Ascending aorta (tissue), 2 donors: ENCODE results near the gene BRAF. TPM values are rescaled to one million over a fixed set of nuclear protein-coding genes. Genes with fewer than 3 reads are reported as not detected.

ENCODE experiments used
- DNase-seq, 2 donors: peaks; one replicate each; pipeline ENCODE4 v3.0.0-alpha.2; 2019; ENCODE audit warnings: low spot score in 2 of 2
- H3K27ac ChIP-seq, 2 donors: fragments of 200-600 bp; sonication (generic); one replicate each; pipeline ENCODE4 v1.5.1; 2016 to 2017; ENCODE audit warnings: mild to moderate bottlenecking in 1 of 2
- H3K27me3 ChIP-seq: fragments of 200-600 bp; sonication (generic); one replicate; pipeline ENCODE4 v1.5.1; 2017
- H3K36me3 ChIP-seq, 2 donors: fragments of 200-600 bp; sonication (generic); one replicate each; pipeline ENCODE4 v1.5.1; 2016
- H3K4me1 ChIP-seq, 2 donors: fragments of 200-600 bp; sonication (generic); one replicate each; pipeline ENCODE4 v1.5.1; 2016 to 2017; ENCODE audit warnings: mild to moderate bottlenecking in 1 of 2
- H3K4me3 ChIP-seq, 2 donors: fragments of 200-600 bp; sonication (generic); one replicate each; pipeline ENCODE4 v1.5.1; 2016 to 2017; ENCODE audit warnings: mild to moderate bottlenecking in 1 of 2
- H3K9me3 ChIP-seq, 2 donors: fragments of 200-600 bp; sonication (generic); one replicate each; pipeline ENCODE4 v1.5.1; 2016
- intact Hi-C: fragments of 100-400 bp; cut with DNase I; formaldehyde crosslinking; loops from one replicate; pipeline ENCODE4 v1.15.1; 2023
- total RNA-seq: library from RNA; depleted of rRNA; stranded (reverse); fragments of >200 nt; gene quantifications from one replicate; pipeline ENCODE4 v1.1.0, GENCODE V29; 2016
- TF ChIP-seq, protein P1 (sequence below), 3 experiments: fragments of 200-600 bp in 2 of 3; fragments of 450-650 bp in 1 of 3; sonication (generic) in 2 of 3; IDR thresholded peaks; one replicate each; pipeline ENCODE4 v1.5.1; 2016 to 2019; ENCODE audit warnings: antibody characterized with exemption in 3 of 3, mild to moderate bottlenecking in 1 of 3, moderate library complexity in 1 of 3

BRAF gene
- total RNA-seq, 1 donor from 2014 or later = 14.2 TPM

DNA sequence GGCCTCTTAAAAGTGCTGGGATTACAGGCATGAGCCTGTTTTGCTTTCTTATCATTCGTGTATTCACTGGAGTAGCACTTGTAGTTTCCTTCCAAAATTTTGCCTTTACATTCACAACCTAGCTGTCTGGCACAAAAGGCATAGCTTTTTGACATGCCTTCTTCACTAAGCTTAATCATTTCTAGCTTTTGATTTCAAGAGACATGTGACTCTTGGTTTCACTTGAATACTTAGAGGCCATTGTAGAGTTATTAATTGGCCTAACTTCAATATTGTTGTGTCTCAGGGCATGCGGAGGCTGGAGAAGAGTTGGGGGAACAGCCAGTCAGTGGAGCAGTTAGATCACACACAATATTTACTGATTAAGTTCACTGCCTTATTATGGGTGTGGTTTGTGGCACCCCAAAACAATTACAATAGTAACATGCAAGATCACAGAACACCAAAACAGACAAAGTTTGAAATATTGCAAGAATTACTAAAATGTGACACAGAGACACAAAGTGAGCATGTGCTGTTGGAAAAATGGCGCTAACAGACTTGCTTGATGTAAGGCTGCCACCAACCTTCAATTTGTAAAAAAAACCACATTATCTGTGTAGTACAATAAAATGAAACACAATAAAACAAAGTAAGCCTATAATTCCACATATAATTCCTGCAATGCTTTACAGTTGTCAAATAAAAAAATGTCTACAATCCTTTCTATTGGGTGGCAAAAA is 43.1 kb downstream of the BRAF start:
- Histone ChIP-seq H3K36me3 (no peaks in the 10 kb centered on the region), H3K4me3 (no peak overlapping the region), H3K9me3 (no peaks in the 10 kb centered on the region), H3K27ac (no peak overlapping the region), H3K27me3 (no peaks in the 10 kb centered on the region), H3K4me1 (peaks cover 0 to 5% of the 10 kb centered on the region in 2 donors)
- intact Hi-C loops = no loop called here
- TF ChIP-seq, protein P1, sequence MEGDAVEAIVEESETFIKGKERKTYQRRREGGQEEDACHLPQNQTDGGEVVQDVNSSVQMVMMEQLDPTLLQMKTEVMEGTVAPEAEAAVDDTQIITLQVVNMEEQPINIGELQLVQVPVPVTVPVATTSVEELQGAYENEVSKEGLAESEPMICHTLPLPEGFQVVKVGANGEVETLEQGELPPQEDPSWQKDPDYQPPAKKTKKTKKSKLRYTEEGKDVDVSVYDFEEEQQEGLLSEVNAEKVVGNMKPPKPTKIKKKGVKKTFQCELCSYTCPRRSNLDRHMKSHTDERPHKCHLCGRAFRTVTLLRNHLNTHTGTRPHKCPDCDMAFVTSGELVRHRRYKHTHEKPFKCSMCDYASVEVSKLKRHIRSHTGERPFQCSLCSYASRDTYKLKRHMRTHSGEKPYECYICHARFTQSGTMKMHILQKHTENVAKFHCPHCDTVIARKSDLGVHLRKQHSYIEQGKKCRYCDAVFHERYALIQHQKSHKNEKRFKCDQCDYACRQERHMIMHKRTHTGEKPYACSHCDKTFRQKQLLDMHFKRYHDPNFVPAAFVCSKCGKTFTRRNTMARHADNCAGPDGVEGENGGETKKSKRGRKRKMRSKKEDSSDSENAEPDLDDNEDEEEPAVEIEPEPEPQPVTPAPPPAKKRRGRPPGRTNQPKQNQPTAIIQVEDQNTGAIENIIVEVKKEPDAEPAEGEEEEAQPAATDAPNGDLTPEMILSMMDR (IDR thresholded peaks at IDR 0.05) = no peak
- no peak for DNase-seq

DNA sequence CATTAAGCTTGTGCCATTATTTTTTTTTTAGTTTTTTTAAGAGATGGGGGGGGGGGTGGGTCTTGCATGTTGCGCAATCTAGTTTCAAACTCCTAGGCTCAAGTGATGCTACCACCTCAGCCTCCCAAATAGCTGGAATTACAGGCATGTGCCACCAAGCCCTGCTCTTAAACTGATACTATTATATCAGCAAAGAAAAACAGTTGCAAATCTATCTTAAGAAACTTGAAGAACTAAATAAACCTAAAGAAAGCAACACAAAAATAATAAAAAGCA is 47.5 kb downstream of the BRAF start:
- TF ChIP-seq, protein P1 (IDR thresholded peaks at IDR 0.05) = no peak
- Histone ChIP-seq H3K4me3 (no peak overlapping the region), H3K9me3 (no peaks in the 10 kb centered on the region), H3K4me1 (peaks cover 0 to 11% of the 10 kb centered on the region in 2 donors), H3K36me3 (no peaks in the 10 kb centered on the region), H3K27ac (no peak overlapping the region), H3K27me3 (no peaks in the 10 kb centered on the region)
- no peak for DNase-seq
- intact Hi-C loops = loop anchor here (5.0 kb wide), 1 partner anchor 45 kb away; the partner anchor contains the start of gene BRAF

DNA sequence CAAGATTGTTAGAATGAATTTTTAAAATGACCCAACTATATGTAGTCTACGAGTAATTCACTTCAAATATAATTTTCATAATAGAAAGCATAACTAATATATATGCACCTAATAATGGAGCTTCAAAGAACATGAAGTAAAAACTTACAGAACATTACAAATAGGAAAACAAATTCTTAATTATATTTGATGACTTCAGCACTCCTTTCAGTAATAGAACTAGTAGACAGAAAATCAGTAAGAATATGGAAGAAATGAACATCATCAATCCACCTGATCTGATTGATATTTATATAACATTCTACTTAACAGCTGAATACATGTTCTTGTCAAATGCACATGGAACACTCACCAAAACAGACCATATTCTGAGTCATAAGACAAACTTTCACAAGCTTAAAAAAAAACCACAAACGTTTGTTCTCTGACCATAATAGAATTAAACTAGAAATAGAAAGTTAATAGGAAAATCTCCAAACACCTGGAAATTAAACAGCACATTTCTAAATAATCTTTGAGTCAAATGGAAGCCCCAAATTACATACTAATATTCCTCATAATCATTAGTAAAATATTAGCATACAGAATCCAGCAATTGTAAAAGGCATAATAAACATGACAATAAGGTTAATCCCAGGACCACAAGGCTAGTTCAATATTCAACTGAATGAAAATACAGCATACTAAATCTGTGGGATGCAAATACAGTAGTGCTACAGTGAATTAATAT is 48.0 kb downstream of the BRAF start:
- Histone ChIP-seq H3K27me3 (no peaks in the 10 kb centered on the region), H3K4me3 (no peak overlapping the region), H3K36me3 (no peaks in the 10 kb centered on the region), H3K27ac (no peak overlapping the region), H3K9me3 (no peaks in the 10 kb centered on the region), H3K4me1 (peaks cover 0 to 11% of the 10 kb centered on the region in 2 donors)
- DNase-seq = no peak
- TF ChIP-seq, protein P1 (IDR thresholded peaks at IDR 0.05) = no peak
- intact Hi-C loops = loop anchor here (5.0 kb wide), 1 partner anchor 46 kb away; the partner anchor contains the start of gene BRAF

DNA sequence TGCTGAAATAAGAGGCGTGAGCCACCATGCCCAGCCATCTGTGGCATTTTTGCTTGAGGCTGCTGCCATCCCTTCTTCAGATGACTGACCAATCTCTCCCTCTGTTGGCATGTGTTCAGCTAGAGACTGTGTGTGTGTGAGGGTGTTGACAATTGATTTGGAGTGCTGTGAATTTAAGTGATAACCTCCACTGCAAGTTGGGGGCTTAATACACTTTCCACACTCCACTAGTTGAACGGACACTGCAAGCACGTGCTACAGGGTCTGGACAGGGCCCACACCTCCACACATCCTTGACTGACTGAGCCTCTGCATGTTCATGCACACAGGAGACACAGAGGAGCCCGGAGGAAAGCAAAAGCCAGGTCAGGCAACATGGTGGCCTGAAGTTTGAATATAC is 51.3 kb downstream of the BRAF start:
- H3K4me3 ChIP-seq = no peak overlapping the region
- no peaks in the 10 kb centered on the region for H3K9me3 ChIP-seq
- intact Hi-C loops = no loop called here
- DNase-seq = no peak
- TF ChIP-seq, protein P1 (IDR thresholded peaks at IDR 0.05) = no peak
- H3K36me3 ChIP-seq = no peaks in the 10 kb centered on the region
- no peaks in the 10 kb centered on the region for H3K27me3 ChIP-seq
- H3K4me1 ChIP-seq = peaks cover 0 to 14% of the 10 kb centered on the region in 2 donors
- H3K27ac ChIP-seq = no peak overlapping the region

DNA sequence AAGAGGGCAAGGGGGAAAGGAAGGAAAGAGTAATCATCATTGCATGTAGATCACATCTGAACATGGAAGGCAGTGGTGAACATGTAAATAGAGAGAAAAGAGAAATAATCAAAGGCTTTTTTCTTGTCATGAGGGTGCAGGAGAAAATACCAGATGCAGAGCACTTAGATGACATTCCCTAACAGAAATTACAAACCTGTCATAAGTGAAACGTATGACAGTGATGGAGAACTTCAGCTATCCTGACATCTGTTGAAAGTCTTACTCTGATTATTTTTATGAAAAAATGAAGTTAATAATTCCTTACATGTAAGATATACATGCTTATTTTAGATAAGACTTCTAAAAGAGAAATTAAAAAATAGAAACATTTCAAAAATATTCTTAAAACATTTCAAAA is 54.7 kb downstream of the BRAF start:
- Histone ChIP-seq H3K27ac (no peak overlapping the region), H3K4me3 (no peak overlapping the region), H3K4me1 (peaks cover 0 to 3% of the 10 kb centered on the region in 2 donors), H3K27me3 (no peaks in the 10 kb centered on the region), H3K36me3 (no peaks in the 10 kb centered on the region), H3K9me3 (no peaks in the 10 kb centered on the region)
- DNase-seq = no peak
- TF ChIP-seq, protein P1 (IDR thresholded peaks at IDR 0.05) = no peak
- intact Hi-C loops = no loop called here
